Activated CD4-positive, alpha-beta T cell treated with anti-CD3 and anti-CD28 coated beads for 1 hour (primary cell): ENCODE results near the gene CPSF3.
A peak's percentile ranks its signal among the peaks of the same experiment; 100 is the strongest.

Source experiments
- DNase-seq: peaks from one replicate; pipeline ENCODE4 v3.0.0-alpha.2; 2020

Gene CPSF3

DNA sequence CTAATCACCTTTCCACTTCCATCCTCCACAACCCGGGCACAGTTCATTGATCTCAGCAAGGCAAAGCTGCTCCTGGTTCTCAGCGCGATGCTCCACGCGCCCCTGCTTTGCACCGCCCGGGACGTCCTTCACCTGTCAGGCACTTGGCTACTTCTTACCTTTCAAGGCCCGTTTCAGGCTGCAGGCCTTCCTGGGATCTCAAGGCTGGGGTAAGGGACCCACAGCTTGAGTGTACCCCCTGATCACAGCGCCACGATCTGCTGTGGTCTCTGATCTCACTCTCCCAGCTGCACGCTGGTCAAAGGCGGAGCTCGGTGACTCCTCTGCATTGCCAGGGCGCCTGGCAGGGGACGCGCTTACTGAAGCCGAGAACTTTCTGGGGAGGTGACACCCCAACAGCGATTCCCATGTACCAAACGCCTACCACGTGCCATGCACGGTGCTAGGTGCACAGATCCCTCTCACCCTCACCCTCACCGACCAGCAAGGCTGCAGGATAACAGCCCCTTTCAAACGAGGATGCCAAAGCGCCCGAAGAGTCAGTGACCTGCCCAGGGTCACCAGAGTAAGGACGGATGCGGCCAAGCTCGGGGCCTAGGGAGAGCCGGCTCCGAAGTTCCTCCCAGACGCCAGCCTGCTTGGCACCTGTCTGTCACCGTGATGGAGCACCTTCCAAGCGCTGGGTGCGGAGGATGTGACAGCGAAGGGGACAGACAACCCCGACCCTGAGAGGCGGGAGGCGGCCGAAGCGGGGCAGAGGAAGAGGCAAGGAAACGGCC, 944 bp upstream of the CPSF3 start:
- peak; percentile 19 for DNase-seq

DNA sequence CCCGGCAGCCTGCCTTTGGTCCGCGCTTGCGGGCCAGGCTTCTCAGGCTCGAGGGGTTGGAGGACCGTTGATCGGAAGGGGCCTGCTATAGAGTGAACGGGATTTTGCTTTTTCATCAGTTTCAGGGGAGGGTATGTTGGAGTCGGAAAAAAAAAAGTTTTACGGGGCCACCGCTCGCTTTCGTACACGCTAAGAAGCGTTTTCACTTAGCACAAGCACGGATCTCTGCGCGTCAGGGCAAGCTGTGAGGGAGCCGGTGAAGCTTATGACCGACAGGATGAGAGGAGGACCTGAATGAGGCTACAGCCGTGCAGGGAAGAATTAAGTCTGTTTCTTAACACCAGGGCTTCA, 443 bp downstream of the CPSF3 start:
- no peak for DNase-seq

DNA sequence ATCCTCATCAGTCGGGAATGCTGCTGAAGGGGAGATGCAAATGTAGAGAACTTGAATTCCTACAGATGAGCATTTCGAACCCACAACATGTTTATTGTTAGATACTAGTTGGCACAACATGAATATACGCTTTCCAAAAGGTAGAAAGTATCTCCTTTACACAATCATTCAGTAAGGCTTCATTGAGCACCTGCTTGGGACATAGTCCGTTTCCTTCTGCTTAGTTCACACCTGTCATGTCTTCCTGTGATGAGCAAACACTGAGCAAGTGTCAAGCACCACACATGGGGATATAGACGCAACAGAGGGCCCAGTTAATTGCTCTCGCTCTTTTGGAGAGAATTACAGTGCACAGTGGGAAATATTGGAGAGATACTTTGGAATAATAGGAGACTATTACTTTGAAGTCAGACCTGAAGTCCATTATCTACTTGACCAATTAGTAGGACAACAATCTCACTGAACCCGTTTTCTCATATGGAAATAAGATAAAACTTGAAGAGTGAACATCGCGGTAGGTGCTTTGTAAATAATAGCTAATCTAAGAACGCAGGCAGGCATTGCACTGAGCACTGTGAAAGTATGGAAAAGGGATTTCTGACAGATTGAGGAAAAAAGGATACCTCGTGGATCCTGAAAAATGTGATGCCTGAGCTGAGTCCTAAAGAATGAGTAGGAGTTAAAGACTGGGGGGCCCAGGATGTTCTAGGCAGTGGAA, 1.2 kb downstream of the CPSF3 start:
- no peak for DNase-seq

DNA sequence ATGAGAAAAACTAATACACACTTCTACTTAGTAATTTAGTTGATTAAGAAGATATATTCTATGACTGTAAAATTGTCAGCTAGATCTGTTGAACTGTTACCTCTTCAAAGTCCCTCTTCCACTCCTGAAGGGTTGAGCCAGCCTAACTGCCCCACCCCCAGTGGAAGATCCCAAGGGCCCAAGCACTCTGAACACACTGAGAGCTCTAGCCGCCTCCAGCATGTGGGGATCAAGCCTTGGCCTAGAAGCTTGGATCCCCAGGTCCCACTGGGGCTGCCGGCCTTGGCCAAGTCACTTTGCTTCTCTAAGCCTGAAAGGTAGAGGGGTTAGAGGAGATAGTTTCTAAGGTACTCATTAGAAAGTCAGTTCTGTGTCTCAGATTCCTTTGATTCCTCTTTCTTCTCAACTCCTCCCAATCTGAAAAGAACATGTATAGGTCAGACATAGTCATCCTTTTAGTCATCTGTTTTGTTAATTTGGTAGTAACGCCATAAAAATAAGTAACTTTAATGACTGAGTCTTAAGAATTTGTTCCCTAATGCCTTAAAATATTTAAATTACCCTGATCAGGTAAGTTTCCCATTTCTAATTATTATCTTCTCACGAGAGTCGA, 5.6 kb downstream of the CPSF3 start:
- no peak for DNase-seq

DNA sequence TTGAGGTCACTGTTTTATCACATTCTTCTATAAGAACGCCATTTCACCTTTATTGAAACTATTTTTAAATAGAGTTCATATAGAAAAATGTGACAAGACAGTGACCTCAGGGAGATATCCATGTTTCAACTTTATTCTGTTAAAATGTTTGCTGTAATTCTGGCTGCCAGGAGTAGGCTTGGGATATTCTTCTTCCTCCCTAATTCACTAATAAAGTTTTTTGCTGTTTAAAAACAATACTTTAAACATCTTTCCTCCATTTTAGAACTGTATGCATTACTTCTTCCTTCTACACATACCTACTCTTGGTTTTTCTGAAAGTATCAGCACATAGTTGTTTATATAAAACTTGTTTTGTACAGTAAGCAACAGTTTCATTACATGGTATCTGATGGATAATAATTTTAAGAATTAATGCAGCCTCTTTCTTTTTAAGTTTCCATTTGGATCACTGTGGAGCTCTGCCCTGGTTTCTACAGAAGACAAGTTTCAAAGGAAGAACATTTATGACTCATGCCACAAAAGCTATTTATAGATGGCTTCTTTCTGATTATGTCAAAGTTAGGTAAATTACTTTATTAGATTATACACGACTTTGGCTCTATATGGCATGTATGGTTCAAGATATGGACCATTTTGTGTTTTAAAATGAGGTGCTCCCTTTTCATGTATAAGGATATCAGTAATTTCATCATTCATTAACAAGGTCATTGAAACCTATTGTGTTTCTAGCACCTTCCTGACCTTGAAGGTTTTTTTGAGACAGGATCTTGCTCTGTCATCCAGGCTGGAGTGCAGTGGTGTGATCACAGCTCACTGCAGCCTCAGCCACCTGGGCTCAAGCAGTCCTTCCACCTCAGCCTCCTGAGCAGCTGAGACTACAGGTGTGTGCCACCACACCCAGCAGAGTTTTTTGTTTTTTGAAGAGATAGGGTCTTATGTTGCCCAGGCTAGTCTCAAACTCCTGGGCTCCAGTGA, 7.2 kb downstream of the CPSF3 start:
- DNase-seq: no peak

DNA sequence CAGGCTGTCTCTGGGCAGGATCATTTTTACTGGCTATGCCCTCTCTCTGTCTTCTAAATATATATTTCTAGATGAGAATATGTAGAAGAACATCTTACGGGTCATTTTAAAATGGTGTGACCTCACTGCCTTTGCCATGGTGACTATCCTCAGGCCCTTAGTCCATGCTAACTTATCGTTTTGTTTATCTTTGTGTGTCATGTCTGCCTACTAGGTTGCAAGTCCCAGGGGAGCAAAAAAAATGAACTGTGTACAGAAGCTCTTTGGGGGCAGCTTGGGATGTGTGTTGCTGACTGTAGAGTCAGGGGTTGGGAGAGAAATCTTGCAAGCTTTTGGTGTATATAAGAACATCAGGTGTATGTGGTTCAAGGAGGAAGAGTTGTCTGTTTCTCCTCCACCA, 11.0 kb downstream of the CPSF3 start:
- DNase-seq: no peak

DNA sequence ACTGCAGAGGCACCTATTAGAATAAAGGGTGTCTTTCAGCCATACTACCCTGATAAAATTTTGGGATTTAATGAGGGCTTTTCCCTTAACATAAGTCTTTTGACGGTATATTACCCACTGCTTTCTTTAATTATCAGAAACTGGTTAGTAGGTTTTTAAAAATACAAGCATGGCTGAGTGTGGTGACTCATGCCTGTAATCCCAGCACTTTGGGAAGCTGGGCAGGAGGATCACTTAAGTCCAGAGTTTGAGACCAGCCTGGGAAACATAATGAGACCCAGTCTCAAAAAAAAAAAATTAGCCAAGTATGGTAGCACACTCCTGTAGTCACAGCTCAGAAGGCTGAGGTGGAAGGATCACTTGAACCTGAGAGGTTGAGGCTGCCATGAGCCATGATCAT, 16.1 kb downstream of the CPSF3 start:
- no peak for DNase-seq

DNA sequence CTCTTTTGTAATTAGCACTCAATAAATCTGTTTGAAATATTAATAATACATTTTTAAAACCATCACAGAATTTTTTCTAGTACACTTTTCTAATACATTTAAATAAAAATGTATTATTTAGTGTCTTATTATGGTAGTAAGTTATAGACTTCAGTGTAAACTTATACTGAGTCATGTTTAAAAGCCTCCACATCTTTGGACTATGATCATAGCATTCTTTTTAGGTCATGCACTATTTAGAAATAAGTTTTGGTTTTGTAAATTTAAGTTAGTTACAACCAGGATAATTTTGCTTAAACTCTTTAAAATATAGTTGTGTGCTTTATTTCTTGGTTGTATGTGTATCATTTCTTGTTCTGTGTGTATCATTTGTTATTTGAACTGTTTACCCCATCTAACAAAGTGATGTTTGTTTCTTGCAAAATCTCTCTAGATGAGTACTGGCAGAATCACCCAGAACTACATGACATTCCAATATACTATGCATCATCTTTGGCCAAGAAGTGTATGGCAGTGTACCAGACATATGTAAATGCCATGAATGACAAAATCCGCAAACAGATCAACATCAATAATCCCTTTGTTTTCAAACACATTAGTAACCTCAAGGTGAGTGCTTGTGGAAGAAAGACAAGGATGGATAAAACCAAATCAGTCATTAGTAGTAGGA, 16.7 kb downstream of the CPSF3 start:
- DNase-seq: no peak

DNA sequence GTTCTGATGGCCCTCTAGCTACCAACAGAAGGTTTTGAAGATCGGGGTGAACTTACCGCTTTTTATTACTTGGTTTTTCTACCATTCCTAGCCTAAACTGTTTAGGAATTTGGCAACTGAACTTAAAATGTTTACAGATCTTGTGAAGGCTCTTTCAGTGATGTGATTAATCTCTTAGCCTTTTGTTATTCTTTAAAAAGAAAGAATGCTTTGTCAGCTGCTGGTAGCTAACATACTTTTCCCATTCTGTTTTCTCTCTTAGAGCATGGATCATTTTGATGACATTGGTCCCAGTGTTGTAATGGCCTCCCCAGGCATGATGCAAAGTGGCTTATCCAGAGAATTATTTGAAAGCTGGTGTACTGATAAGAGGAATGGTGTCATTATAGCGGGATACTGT, 18.1 kb downstream of the CPSF3 start:
- DNase-seq: no peak

DNA sequence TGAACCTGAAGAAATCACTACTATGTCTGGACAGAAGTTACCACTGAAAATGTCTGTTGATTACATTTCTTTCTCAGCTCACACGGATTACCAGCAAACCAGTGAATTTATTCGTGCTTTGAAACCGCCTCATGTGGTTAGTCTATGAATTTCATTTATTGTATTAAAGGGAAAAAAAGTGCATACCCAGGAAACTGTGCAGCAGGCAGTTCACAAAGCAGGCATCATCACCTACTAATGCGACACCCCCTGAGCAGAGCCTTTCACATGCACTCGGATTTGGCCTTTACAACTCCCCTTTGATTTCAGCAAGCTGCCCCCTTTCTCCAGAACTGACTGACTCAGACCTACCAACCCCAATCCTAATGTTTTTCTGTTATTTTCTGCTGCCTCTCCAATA, 20.1 kb downstream of the CPSF3 start:
- no peak for DNase-seq

DNA sequence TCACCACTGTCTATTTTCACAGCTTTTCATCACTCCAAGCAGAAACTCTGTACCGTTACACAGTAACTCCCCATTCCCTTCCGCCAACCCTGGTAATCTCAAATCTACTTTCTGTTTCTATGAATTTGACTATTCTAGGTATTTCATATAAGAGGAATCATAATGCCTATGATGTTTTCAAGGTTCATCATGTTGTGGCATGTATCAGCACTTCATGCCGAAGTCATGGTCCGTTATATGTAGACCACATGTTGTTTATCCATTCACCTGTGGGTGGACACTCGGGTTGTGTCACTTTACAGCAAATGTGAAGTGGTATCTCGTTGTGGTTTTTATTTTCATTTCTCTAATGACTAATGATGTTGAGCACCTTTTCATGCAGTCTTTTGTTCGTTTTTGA, 21.6 kb downstream of the CPSF3 start:
- DNase-seq: no peak

DNA sequence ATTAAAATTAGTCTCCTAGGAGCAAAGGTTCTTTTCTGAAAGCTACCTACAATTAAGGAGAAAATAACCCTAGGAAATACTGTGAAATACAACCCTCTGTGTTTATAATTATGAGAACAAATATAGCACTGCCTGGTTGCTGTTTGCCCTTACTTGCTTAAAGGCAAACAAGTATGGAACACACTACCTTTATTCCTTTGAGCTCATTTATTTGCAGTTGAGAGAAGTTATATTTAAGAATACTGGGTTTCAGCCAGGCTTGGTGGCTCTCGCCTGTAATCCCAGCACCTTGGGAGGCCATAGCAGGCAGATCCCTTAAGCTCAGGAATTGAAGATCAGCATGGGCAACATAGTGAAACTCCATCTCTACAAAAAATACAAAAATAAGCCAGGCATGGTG, 27.8 kb downstream of the CPSF3 start:
- DNase-seq: no peak

DNA sequence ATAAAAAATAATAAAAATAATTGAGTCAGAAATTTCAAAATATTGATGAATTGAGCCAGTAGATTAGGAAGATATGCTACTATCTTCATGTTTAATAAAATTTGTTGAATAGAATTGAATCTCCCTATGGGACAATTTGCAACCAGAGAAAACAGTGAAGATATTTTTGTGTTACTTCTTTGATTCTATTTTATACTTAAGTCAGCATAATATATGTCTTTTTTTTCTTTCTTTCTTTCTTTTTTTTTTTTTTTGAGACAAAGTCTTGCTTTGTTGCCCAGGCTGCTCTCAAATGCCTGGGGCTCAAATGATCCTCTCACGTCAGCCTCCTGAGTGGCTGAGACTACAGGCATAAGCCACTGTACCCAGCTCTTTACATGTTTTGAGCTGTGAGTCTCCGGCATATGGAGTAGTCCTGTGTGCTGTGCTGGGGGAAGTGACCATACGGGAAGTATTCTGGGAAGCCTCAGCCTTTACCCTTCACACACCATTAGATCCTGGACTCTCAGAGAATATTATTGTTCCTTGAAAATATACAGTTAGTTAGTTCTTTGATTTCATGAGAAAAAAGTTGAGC, 37.1 kb downstream of the CPSF3 start:
- no peak for DNase-seq

DNA sequence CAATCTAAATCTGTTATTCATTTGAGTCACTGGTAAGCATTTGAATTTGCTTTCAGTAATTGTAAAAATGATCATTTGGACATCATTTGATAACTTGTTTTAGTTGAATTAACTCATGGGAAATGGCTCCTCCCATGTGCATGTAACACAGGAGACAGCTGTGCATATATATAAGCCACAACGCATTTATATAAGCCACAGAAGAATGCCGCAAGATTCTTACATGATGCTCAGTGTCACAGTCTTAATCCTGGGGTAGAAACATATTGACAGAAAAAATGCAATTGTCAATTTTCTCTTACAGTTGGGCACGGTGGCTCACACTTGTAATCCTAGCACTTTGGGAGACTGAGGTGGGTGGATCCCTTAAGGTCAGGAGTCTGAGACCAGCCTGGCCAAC, 37.6 kb downstream of the CPSF3 start:
- DNase-seq: no peak

DNA sequence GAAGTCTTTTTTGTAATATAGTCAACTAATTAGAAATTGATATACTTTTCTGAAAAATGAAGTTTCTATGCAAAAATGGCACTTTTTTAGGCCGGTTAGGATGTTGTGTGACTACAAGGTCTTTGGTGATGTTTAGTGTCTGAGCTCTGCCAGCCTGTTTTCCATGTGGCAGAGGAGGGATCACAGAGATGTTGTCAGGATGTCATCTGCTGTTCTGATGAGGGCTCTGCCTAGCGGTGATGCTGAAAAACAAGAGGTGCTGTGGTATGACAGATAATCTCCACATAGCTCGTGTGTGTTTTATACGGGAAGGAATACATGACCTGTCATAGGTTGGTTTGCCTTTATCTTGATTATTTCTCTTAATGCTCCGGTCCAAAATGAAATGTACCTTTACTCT, 38.9 kb downstream of the CPSF3 start:
- DNase-seq: no peak

DNA sequence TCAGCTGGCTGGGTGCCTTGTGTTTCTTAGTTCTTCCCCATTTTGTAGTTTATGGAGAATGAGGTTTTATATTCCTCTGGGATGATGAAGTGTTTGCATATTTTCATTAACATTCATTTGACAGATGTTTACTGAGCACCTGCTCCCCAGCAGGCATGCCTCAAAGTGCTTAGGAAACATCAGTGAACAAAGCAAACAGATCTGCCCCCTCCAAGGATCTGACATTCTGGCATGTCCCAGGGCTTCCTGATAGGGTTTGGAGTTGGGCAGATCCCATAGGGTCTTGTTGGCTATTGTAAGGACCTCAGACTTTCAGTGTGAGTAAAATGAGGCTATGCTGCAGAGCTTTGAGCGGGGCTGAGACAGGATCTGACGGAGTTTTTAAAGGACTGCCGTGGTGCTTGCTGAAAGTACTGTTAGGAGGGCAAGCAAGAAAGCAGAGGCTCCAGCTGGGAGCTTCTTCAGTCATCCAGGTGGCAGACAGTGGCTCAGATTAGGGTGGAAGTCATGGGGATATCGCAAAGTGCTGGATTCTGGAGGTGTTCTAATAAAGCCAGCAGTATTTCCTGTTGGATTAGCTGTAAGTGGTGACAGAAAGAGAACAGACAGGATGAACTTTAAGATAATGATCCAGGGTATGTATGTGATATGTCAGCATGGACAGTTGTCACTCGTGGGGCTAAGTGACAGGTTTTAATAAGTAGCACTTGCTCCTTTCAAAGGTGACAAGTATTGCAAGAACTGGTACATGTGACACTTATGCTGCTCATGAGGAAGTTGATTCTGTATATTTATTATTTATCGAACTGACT, 39.6 kb downstream of the CPSF3 start:
- no peak for DNase-seq

DNA sequence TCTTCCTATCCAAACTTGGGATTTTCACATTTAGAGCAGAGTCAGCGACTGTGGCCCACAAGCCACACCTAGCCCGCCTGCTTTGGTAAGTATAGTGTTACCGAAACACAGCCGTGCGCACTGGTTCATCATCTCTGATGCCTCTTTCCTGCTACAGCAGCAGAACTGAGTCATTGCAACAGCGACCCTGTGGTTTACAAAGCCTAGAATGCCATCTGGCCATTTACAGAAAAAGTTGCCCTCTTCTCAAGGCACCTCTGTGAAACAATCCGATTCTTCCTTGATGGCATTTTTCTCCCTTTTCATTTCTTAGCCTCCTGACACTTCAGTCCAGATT, 40.2 kb downstream of the CPSF3 start:
- no peak for DNase-seq

DNA sequence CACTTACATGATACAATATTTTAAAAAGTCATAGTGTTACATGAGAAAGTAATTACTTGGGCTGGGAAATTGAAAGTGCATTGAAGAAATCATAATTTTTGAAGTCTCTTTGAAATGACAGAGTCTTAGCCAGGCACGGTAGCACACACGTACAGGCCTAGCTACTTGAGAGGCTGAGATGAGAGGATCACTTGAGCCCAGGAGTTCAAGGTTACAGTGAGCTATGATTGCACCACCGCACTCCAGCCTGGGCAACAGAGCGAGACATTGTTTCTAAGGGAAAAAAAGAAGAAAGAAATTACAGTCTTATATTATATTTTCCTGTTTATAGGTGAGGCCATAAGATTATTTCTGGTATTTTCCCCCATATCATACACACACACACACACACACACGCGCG, 41.7 kb downstream of the CPSF3 start:
- DNase-seq: no peak

DNA sequence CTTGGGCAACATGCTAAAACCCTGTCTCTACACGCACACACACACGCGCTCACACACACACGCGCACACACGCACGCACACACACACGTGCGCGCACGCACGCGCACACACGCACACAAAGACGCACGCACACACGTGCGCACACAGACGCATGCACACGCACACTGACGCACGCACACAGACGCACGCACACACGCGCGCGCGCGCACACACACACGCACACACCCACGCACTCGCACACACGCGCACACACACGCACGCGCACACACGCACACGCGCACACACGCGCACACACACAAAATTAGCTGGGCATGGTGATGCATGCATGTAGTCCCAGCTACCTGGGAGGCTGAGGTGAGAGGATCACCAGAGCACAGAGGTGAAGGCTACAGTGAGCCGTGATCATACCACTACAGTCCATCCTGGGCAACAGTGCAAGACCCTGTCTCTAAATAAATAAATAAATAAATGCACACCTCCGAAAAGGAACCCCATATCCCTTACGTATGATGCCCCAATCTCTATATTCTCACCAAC, 42.8 kb downstream of the CPSF3 start:
- no peak for DNase-seq

DNA sequence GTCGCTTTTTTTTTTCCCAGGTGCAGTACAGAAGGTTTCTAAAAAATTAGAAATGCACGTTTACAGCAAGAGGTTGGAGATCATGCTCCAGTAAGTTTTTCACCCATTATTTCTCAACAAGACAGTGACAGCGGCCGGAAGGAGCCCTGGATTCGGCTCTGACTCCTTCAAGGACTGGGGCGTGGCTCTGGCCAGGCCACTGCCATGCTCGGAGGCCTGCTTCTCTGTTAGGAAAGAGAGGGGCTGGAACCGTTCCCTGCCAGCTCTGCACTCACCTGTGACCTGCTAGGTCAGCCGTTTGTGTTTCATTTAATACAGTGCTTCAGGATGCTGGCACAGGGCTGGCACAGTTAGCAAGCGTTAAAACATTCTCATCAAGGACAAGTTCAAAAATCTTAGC, 44.2 kb downstream of the CPSF3 start:
- DNase-seq: no peak

DNA sequence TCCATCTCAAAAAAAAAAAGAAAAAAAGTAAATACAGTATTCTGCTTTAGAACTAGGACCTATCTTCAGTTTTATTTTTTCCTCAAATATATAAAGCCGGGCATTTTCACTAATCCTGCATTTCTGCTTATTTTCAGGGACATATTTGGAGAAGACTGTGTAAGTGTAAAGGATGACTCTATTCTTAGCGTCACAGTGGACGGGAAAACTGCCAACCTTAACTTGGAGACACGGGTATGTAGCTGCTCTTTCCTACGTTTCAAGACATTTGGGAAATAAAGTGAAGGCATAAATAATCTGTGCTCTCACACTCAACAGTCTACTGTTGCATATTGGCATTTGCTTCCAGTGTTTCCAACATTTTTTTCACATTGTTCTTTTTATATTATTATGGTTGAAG, 47.8 kb downstream of the CPSF3 start:
- DNase-seq: no peak
